NCI-H187 treated with DMSO at 0.1 percent for 48 hours (cell line): ENCODE data around the gene ANAPC7.
"Not testable (repeated sequence)": the region's sequence is repeated elsewhere in the genome, so short reads cannot be mapped to it uniquely, and the experiment has no call there.

Source experiments
- DNase-seq: peaks from one replicate; lab custom pipeline; 2025; lab: John Stamatoyannopoulos, UW

ANAPC7 gene

GRCh38 chr12:110373962-110374611 is 29.4 kb downstream of the ANAPC7 start:
- DNase-seq = no peak

GRCh38 chr12:110373425-110373824 is 30.1 kb downstream of the ANAPC7 start:
- no peak for DNase-seq

DNA sequence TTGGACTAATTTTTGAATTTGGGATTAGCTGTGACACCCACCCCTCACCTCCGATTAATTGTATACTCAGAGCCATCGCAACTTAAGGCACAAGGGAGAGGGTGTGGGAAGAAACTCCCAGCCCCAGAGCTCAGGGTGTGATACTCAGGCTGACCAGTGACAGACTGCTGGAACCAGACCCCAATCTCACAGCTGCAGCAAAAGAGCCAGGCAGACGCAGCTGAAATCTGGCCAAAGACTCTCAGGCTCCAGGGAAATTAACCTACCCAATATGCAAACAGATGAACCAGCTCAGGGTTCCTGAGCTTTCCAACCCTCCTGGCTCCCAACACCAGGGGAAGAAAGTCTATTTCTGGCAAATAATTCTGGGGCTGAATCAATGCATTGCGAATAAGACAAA is 30.5 kb downstream of the ANAPC7 start:
- DNase-seq = no peak

DNA sequence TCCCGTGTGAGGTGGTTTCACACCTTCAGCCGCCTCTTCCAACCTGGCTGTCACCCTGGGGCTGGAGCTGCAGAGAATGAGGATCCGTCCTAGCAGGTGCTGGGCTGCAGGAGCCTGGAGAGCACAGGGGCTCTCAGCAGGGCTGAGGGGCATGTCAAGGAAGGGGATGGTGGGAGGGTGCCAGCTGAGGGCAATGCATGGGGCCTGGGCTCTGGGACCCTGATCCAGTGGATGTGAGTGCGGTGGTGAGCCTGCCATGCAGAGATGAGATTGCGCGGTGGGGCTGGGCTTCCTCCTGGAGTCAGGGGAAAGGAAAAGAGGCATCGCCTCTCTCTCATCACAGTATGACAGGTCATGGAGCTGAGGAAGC is 31.5 kb downstream of the ANAPC7 start:
- DNase-seq = no peak

DNA sequence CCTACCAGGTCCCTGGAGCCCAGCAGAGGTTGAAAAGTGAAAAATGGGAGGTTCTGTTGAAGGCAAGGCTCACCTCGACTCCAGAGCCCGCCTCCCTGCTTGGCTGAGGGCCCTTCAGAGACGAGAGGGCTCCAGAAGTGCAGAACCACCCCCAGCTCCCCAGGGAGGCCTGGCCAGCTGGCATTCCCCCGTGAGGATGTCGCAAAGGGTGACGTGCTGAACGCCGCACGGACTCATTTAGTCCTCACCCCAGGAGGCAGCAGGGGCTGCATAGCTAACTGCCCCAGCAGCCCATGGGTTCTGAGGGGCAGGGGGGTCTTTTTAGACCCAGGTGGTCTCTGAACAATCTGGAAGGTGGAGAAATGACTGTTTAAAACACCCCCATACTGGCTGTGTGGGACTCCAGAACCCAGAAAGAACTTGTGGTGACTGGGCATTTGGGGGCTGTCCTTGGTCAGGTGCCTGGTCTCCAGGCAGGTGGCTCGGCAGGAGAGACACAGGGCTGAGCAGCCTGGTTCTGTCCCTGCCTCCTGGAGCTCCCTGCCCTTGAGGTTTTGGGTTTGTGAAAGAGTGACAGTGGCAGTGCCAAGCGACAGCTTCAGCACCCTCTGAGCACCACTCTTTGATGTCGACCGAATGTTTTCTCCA is 32.0 kb downstream of the ANAPC7 start:
- DNase-seq = peak; percentile 25

DNA sequence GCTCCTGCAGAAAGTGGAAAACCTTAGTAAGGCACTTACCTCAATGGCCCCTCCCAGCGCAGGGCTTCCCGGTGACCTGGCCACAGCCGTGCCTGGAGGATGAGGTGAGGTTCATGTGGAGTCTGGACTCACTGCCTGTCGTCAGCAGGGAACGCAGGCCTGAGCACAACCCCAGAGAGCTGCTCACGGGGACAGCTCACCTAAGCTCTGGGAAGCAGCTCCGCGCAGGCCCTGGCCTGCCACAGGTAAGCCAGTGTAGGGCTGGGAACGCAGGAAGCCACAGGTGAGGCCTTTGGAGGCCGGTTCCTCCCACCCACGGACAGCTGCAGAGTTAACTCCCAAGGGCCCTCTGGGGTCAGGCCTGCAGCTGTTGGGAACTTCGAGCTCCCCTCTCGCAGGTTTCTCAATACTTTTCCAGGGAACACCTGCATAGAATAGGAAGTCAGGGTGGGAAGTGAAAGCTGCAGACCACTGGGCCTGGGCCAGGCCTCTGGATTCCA is 32.7 kb downstream of the ANAPC7 start:
- DNase-seq = no peak

GRCh38 chr12:110369992-110370391 is 33.5 kb downstream of the ANAPC7 start:
- no peak for DNase-seq

DNA sequence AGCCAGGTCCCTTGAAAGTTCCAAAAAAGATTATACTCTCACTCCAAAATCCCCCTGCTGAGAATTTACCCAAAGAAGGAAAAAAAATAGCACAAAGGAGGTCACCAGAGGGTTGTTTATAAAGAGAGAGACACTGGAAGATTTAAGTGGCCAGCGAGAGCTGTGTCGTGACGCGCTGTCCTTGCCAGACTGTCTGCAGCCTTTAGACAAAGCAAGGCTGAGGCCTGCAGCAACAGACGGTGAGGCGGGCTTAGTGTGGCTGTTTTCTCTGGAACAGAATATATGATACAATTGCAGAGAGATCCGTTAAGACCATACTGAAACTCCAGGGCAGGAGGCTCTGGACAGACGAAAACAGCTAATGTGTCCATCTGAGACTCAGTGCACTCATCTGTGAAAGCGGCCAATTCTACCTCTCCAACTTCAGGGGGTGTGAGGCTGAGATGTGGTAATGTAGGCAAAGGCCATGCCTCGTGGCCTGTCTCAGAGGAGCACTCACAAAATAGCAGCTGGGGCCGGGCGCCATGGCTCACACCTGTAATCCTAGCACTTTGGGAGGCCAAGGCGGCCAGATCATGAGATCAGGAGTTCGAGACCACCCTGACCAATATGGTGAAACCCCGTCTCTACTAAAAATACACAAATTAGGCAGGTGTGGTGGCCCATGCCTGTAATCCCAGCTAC is 36.2 kb downstream of the ANAPC7 start:
- DNase-seq = no peak

DNA sequence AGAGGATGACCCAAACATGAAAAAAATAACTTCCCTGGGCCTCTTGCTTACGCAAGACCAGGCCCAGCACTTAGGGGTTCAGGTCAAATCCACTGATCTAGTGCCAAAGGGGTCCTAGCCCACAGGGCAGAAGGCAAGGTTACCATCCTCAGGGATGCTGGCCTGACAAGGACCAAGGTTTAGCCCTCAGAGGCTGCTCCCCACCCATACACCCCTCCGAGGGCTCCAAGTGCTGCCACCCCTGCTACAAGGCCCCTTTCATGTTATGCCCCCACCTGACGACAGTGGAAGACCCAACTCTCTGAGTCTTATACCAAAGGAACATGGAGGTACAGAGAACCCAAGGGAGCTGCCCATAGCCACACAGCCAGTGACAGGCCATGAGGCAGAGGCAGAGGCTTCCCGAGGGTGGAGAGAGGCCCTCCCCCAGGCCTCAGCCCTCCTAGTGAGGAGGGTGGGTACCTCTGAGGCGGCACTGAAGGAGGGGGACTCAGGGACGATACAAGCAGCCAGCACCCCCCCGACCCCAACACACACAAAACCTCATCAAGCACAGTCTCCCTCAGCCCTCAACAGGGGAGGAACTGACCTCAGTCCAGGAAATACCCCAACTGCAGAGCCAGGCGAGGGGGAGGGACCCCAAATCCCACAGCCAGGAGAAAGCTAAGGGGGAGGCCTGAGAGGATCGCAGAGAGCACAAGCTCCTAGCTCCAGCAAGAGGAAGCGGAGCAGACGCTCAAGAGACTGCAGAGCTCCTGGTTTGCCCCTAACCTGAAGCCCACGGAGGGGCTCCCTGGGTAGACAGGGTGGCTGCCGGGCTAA is 37.0 kb downstream of the ANAPC7 start:
- DNase-seq = no peak

GRCh38 chr12:110365489-110366320 is 37.8 kb downstream of the ANAPC7 start:
- no peak for DNase-seq

DNA sequence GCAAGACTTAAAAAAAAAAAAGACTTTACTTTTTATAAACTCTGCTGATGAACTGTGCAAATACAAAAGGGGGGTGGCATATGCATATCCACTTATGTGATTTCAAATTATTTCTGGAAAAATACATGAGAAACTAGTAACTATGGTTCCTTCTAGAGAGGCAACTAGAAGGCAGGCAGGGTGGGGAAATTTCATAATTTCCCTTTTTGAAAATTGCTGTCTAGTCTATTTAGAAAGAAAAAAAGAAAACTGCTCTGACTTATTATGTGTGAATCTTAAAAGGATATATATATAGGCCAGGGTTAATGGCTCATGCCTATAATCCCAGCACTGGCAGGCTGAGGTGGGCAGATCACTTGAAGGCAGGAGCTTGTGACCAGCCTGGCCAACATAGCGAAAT is 42.3 kb downstream of the ANAPC7 start:
- no peak for DNase-seq

GRCh38 chr12:110358384-110359097 is 45.0 kb downstream of the ANAPC7 start:
- not testable (repeated sequence) for DNase-seq

- DNase-seq = no peak
These were observed 48.4 kb downstream of the ANAPC7 start for GRCh38 chr12:110355073-110355472.

DNA sequence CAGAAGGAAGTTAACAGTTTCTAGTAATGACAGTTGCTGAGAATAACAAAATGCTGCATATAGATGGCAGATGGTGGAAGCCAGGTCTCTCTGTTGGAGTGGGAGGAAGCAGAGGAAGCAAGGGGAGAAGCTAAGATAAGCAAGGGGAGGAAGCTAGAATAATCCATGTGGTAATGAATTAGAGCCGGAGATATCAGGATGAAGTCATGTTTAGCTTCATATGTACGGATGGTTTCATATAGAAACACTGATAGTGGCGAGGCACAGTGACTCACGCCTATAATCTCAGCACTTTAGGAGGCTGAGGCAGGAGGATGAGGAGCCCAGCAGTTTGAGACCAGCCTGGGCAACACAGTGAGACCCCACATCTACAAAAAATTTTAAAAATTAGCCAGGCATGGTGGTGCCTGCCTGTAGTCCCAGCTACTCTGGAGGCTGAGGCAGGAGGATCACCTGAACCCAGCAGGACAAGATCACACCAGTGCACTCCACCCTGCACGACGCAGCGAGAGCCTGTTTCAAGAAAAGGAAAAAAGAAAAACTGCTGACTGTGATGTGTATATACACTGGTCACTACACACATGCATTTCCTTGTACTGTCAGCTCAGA is 49.2 kb downstream of the ANAPC7 start:
- DNase-seq = no peak

GRCh38 chr12:110353211-110353965 is 50.1 kb downstream of the ANAPC7 start:
- no peak for DNase-seq

DNA sequence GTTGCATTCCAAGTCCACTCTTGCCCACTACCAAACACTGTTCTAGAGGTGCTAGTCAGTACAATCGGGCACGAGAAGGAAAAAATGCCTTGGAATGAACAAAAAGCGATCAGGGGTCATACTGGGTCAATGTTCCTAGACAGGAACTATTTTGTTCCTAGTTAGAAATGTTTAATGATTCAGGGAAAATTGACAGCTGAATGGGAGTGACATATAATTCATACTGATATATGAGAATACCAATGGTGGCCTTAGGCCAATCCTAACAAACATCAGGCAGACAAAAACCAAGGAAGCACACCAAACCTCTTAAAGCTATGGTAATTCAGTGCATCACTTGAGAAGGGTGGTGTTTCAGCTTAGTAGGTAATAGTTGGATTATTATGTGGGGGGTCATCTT is 51.1 kb downstream of the ANAPC7 start:
- no peak for DNase-seq

DNA sequence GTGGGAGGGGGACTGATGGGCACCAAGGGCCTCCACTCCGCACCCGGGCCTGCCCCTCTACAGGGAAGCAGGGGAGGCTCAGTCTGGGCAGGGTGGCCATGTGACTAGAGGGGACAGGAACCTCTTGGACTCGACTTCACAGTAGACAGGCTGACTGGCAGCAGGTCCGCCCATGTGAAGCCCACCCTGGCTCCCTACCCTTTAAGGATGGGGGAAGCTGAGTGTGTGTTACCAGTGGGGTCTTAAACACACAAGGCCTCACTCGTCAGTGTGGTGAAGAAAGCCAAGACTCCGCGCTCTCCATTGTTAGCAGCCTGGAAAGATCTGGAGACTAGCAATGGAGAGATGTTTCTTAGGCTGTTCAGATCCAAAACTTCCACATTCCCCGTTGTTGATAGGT is 52.4 kb downstream of the ANAPC7 start:
- no peak for DNase-seq

DNA sequence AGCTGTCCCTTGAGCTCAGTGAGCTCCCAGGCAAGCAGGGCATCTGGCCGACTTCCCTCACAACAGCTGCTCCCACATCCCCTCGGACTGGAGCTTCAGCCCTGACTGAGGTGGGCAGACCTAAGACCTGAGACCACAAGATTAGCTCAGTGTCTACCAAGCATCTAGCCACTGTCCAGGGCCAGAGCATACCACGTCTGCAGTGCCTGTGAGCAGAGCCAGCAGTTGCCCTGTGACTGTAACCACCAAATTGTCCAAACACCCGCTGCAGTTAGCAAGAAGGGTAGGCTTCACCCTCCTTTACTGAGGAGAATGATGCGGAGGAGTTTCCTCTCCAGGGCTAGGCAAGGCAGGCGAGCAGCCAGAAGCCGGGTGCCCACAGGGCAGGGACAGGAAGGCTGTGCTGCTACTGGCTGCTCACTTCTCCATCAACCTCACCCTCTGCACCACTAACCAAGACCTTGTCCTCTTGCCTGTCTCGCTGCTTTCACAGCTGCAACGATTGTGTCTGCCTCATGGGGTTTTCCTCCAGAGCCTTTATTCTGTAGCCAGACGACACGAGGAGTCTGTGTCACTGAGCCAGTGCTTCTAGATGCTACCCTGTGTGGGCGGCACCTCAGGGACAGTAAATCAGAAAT is 53.9 kb downstream of the ANAPC7 start:
- DNase-seq = no peak

- DNase-seq = no peak
These were observed 54.4 kb downstream of the ANAPC7 start for GRCh38 chr12:110349096-110349495.
